HL-60/S4 treated with phorbol 12-myristate 13-acetate at 8.2 ng/mL for 4 days and 3 days (cell line): ENCODE results near the gene PALD1.

Source experiments
- in situ Hi-C: fragments of 300-500 bp; cut with MboI; formaldehyde crosslinking; loops from 2 replicates; pipeline ENCODE4 v1.15.0; 2022; ENCODE audit warnings: low sequenced_read_pairs

The PALD1 gene

DNA sequence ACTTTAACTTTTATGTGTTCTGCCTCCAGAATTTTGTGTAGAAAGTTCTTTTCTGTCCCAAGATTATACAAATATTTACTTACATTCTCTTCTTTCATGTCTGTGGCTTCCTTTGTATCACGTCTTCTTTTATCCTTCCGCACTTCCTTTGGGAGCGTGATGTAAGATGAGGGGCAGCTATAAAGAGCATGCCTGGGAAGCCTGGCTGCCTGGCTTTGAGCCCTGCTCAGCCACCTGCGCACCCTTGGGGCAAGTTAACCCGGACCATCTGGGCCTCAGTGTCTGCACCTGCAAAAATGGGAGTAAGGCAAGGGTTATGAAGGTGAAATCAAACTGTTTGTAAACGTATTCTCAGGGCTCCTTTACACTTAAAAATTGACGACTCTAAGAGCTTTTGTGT, 25.2 kb downstream of the PALD1 start:
- in situ Hi-C loops = no loop called here

DNA sequence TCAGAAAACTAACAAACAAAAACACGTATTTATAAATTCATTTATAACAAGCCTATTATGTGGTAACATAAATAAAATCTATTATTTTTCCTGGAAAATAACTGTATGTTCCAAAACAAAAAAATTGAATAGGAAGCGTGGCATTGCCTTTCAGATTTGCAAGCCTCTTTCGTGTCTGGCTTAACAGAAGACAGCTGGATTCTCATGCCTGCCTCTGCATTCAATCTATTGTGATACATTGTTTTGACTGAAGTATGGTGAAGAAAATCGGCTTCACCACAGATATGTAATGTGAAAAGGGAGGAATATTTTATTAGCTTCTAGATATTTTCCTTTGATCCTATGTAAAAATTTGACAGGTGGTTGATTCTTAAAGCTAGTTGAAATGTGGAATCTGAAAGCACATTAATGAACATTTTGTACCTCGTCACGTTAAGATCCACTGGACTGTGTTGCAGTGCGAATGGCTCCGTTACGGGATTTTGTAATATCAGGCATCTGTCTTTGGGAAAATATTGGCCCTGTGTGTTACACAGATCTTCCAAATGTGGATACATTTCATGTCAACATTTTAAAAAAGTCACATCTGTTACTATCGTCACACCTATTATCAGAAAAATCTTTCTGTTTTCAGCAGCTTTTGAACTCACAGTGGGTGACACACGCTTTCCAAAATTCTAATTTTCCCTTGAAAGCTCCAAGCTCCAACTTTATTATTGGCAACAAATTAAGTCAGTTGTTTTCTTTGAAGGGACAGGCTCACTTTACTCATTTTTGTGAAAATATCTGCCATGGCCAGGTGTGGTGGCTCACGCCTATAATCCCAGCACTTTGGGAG, 26.2 kb downstream of the PALD1 start:
- in situ Hi-C loops = no loop called here

DNA sequence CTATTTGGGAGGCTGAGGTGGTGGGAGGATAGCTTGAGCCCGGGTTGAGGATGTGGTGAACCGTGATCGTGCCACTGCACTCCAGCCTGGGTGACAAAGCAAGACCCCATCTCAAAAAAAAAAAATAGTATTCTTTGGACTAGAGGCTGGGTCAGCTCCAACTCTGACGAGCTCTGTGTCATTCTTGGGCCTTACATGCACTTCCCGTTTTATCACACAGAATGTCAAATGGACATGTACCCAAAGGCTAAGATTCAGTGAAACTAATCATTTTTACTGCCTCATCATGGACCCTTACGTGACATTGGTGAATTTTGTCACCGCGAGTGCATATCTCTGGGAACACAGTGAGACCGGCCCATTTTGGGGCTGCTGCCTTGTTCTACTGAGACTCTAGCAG, 27.3 kb downstream of the PALD1 start:
- in situ Hi-C loops = no loop called here

DNA sequence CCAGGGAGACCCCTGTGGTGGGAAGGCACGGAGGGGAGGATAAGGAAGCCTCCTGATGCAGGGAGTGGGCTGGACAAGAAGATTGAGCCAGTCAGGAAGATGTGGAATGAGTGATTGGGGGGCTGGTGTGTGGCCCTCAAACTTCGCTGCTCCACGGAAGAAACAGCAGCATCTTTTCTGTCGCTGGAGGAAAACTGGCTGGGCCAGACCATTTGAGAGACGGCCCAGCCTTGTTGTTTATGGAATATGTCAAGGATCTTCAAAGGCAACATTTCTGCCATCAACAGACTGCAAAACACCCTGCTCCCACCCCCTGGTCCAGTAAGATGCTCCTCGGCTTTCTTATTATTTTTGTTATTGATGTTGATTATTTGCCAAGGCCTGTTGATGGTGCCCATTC, 29.4 kb downstream of the PALD1 start:
- in situ Hi-C loops = no loop called here

DNA sequence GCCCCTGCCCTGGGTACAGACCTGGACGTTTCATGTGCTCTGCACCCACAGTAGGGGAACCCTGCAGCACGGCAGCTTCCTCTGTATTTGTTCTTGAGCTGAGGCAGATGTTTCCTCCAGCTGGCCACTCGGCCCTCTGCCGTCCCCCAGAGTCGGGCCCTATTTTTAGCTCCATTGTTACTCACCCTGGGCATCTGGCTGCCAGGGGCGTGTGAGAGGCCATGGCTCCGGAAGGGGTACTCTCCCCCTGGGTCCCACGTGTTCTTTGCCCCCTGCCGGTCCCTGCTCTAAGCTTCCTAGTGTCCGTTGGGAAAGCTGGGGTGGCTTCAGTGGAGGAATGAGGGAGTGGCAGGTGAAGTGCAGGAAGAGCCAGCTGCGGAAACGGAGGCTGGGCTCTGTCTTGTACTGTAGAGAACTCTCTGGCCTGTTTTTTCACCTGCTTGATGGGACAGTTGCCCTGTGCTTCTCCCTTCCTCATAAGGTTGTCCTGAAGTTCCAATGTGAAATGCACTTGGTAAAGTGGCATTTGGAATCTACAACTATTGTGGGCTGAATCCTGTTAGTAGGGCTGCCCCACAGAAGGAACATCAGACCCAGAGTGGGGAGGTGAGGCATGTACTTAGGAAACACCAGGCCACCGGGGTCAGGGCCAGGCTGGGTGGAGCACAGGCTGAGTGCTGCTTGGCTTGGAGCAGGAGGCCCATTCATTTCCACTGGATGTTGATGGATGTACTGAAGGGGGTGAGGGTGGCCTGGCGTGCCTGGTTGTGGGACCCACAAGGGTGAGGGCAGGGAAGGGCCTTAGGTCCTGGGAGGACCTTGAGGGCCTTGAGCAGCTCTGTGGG, 30.6 kb downstream of the PALD1 start:
- in situ Hi-C loops = no loop called here

DNA sequence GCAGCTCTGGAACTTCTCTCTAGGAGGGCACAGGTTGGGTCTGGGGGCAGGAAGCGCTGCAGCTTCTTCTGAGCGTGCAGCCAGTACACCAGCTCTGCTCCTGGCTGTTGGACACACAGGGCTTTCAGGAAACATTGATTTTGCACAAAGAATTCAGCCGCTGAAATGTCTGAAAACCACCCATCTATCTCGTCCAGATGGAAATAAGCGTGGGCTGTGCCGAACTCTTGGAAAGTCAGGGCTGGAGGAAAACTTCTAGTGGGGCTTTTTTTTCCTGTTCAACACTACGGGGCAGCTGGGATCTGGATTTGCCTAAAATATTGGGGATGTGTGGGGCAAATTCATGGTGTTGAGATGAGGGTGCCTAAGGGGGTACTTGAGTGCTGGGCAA, 31.2 kb downstream of the PALD1 start:
- in situ Hi-C loops = loop anchor here (10.0 kb wide), 1 partner anchor 45 kb away; no protein-coding TSS in a partner anchor

DNA sequence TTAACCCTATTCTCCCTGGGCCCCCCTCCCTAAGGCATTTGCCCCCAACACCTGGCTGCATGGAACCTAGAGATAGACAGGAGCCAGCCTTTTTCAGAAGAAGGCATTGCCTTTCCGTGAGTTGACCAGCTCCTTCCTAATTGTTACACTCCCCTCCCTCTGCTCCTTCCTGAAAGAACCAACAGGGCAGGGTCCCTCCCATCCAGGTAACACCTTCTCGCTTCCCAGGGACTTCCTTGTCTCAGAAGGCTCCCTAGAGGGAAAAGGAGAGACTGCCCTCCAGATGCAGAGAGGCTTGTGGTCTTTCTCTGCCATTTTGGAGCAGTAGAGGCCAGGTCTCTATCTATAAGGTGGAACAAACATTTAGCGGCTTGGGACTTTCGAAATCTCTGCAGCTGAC, 31.9 kb downstream of the PALD1 start:
- in situ Hi-C loops = loop anchor here (10.0 kb wide), 1 partner anchor 46 kb away; no protein-coding TSS in a partner anchor

DNA sequence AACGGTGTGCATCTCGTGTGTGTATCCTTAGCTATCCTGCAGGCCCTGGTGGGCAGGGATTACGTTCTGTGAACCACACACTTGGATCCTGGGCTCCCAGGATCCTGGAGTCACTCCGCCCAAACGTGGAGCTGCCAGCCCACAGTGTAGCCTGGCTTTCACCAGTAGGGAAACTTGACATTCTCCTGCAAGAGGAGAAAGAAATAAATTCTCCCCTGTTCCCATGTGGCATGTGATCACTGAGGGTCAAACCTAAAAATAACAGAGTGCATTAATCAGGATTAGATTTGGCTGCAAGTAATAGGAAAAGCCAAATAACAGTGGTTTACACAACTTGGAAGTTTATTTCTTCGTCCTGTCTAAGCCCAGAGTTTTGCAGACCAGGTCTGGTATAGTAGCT, 32.3 kb downstream of the PALD1 start:
- in situ Hi-C loops = loop anchor here (10.0 kb wide), 1 partner anchor 46 kb away; no protein-coding TSS in a partner anchor

DNA sequence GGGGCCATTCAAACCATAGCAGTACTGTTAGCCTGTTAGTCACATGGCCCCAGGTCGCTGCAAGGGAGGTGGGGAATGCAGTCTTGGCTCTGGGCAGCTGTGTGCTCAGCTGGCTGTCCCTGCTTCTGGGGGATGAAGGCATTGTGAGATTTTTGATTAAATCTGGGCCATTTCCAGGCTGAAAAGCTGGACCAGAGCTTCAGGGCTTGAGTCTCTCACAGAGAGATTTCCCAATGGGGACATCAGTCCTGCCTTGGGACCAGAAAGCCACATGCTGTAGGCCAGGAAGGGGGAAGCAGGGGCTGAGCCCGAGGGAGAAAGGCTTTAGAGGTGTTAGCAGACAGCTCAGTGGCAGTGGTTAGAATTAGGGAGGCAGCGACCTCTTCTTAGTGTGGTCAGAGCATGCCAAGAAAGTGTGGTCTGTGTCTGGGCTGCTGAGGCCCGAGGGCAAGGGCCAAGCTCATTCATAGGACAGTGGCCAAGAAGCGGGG, 33.6 kb downstream of the PALD1 start:
- in situ Hi-C loops = loop anchor here (10.0 kb wide), 1 partner anchor 47 kb away; no protein-coding TSS in a partner anchor

DNA sequence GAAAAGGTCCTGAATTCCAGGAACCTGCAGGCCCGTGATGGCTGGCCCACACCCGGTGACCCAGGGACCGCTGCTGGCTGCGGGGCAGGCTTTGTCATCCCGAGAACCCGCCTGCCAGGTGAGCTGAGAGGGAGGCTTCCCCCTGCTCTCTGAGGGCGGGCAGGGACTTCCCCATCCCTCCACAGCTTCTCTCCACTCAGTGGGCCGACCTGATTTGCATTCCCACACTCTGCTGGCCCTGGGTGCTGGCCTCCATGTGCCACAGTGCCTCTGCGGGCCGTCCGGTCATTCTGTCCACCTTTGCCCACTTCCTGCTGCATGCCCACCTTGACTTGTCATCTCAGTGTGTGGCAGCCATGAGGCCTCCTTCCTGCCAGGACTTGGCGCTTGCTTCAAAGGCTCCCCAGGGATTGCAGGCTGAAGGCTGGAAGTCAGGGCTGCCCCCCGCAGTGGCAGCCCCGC, 35.3 kb downstream of the PALD1 start:
- in situ Hi-C loops = loop anchor here (10.0 kb wide), 1 partner anchor 49 kb away; no protein-coding TSS in a partner anchor

DNA sequence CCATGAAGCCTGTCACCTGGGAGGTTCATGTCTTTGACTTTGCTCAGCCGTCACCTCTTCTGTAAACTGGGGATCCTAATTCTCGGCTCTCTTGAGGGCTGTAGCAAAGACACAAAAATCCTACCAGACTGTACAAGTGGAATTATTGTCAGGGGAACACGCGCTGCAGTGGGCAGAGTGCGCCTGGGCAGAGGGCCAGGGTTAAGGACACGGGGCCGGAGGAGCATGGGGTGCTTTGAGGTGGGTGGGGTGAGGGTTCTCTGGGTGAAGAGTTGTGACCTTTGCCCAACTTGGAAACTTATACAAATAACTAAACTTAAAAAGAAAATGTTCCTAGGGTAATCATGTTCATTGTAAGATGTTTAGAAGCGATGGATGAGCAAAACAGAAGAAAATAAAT, 36.0 kb downstream of the PALD1 start:
- in situ Hi-C loops = loop anchor here (10.0 kb wide), 1 partner anchor 50 kb away; no protein-coding TSS in a partner anchor

DNA sequence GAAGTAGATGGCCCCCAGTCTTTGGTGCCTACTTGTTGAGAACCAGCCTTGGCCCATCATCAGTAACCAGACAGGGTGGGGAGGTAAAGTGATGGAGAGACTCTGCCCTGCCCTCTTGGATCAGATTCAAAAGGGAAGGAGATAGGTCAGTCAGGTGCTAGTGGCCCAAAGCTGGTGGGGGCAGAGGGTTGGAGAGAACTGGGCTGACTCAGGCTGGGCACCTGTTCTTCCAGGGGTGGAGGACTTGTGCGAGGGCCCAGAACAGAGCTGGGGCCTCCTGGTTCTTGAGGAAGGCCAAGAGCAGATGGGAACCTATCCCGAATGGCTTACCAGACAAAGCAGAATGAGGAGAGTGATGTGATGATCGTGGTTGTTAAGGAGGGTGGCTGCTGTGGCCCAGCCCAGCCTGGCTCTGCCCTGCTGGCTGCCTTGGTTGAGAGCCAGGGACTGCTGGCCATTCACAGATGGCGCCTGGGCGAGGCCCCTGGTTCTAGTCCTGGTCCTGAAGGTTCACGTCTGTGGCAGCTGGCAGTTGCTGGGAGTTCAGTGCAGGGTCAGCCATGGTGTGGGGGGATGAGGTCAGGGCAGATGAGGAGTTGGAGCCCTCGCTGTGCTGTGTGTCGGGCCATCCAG, 36.6 kb downstream of the PALD1 start:
- in situ Hi-C loops = loop anchor here (10.0 kb wide), 1 partner anchor 50 kb away; no protein-coding TSS in a partner anchor

DNA sequence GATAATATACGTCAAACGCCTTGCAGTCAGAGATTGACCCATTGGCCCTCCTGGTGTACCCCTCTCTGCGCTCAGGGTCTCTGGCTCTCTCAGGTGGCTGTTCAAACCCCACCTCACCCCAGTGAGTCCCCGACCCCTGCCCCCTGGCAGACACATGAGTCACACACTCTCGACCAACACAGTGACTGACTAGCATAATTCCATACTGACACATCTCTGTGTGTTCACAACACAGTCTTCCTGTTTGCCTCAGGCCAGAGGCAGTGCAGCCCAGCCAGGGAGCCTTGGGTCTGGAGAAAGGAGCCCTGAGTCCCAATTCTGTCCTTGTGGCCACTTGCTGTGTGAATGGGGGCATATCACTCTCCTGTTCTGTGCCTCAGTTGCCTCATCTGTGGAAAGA, 40.1 kb downstream of the PALD1 start:
- in situ Hi-C loops = loop anchor here (10.0 kb wide), 1 partner anchor 54 kb away; no protein-coding TSS in a partner anchor

DNA sequence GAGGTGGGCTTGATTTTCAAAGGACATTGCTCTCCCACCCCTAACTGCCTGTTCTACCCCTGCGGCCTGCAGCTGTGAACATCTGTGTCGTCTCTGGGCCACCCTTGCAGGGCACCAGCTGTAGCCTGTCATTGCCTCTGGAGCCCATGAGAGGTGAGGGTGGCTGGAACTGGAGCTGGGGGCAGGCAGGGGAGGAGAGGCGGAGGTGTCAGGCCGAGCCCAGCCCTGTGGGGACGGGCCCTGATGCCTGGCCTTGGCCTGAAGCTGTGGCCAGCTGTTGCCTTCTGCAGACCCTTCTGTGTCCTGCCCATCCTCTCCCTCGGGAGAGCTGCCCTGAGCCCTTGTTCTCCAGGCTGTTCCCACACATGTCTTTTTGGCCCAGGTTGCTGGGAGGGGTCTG, 44.5 kb downstream of the PALD1 start:
- in situ Hi-C loops = no loop called here

DNA sequence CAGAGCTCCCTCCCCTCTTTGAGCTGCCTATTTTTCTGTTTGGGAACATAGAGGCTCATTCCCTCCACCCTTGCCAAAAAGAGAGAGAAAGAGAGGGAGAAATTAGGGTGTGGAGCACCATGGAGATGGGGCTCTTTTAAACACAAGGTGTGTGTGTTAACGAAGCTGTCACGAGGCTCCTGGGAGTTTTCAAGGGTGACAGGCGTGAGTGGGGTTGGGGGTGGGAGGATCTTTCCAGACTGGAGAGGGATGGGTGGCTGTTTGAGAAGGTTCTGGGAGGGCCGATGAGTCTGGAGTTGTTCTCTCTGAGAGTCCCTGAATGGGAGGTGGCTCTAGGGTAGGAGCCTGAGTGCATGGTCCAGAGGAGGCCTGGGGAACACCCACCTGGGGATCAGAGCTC, 45.0 kb downstream of the PALD1 start:
- in situ Hi-C loops = no loop called here

DNA sequence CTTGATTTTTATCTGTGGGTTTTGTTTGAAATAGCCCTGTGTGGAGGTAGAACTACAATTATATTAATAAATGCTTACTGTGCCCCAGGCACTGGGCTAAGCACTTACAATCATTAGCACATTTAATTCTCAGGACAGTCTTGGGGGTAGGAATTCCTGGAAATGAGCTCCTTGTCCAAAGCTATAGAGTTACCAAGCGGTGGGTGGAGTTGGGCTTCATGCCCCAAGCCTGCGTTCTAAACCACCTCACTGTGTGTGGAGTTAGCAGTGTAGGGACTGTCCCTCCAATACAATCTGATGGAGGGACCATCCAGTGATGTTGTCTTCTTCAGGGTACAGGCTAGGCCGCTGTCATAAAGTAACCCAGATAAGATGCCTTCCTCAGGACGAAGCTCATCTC, 49.7 kb downstream of the PALD1 start:
- in situ Hi-C loops = no loop called here

DNA sequence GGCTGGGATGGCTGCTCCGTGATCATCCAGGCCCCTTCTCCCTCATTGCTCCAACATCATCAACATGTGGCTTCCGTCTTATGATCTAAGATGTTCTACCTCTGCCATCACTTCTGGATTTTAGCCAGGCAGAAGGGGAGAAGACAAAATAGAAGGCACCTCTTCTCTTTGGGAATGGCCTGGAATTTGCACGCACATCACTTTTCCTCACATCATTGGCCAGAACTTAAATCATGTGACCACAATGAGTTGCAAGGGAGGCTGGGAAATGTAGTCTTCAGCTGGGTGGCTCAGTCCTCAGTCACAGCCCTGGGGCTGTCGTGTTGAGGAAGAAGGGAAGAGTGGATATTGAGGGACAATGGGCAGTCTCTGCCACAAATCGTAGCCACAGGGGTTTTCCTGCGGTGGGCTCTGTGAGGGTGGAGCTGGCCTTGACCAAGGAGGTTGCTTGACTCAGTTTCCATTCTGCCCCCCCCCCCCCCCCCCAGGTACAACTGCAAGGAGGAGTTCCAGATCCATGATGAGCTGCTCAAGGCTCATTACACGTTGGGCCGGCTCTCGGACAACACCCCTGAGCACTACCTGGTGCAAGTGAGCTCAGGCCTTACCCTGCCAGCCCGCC, 50.3 kb downstream of the PALD1 start:
- in situ Hi-C loops = no loop called here

DNA sequence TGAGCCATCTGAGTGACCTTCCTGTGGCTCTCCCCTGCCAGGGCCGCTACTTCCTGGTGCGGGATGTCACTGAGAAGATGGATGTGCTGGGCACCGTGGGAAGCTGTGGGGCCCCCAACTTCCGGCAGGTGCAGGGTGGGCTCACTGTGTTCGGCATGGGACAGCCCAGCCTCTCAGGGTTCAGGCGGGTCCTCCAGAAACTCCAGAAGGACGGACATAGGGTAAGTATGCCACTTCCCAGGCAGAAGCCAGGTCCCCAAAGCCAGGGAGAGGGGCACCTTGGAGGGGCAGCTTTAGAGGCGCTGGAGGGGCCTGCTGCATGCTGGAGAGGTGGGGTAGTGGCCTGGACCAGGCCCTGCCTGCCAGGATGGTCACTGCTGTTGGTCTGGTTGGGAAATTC, 51.3 kb downstream of the PALD1 start:
- in situ Hi-C loops = no loop called here

DNA sequence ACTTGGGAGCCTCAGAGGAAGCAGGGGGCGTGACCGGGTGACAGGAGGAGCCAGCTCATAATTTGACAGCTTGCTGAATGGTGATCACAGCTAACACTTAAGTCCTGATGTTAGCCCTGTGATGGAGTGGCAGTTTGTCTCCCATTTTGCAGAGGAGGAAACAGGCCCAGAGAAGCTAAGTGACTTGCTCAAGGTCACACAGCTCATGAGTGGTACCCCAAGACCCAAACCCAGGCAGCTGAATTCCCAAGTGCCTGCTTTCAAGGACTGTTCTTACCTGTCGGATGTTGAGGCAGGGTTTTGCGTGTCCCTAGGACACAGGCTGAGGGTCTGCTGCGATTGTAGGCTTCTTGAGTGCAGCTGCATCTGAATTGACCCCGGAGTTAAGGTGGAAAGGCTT, 51.7 kb downstream of the PALD1 start:
- in situ Hi-C loops = no loop called here

DNA sequence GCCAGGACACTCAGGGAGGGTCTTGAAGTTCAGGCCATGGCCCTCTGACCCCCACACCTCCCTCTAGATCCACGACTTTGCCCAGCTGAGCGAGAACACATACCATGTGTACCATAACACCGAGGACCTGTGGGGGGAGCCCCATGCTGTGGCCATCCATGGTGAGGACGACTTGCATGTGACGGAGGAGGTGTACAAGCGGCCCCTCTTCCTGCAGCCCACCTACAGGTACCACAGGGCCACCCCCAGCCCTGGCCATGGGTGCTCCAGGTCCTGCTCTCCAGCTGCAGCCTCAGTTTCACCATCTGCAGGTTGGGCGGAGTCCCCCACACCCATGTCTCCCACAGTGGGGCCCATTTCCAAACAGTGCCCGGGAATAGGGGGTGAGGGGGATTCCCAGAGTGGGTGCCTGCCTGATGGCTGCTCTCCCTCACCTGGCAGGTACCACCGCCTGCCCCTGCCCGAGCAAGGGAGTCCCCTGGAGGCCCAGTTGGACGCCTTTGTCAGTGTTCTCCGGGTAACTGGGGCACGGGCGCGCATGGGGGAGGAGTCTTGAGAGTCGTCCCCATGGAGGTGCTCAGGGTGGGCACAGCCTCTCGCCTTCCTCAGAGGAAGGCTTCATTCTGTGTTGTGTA, 54.1 kb downstream of the PALD1 start:
- in situ Hi-C loops = no loop called here
